K562 (cell line): Measurements from ENCODE around the gene ADARB2.

ENCODE experiments used
- ESRRA ChIP-seq: fragments of 450-650 bp; IDR thresholded peaks from 2 replicates; pipeline ENCODE4 v1.6.1; 2014; ENCODE audit warnings: low read depth, mild to moderate bottlenecking, moderate library complexity, borderline replicate concordance
- FOXK2 ChIP-seq, 2 experiments: fragments of 450-650 bp; IDR thresholded peaks in 1 of 2; conservative IDR thresholded peaks in 1 of 2; 2 replicates each; pipeline ENCODE4 v1.6.1; 2016; ENCODE audit warnings: low read depth in 2 of 2, mild to moderate bottlenecking in 1 of 2
- HDAC6 ChIP-seq: IDR thresholded peaks from 2 replicates; pipeline ENCODE4 v1.6.1; 2012; ENCODE audit warnings: low read depth, mild to moderate bottlenecking, control low read depth, inconsistent platforms, low read length, moderate library complexity
- MEIS2 ChIP-seq: fragments of 450-650 bp; IDR thresholded peaks from 2 replicates; pipeline ENCODE4 v1.6.1; 2014; ENCODE audit warnings: mild to moderate bottlenecking; ENCODE audit not compliant: partially characterized antibody
- MXI1 ChIP-seq: IDR thresholded peaks from 2 replicates; pipeline ENCODE4 v1.6.1; 2011; ENCODE audit warnings: low read depth, mild to moderate bottlenecking, improper control_type of control experiment, low read length
- NR1H2 ChIP-seq: sonication (generic); formaldehyde crosslinking; IDR thresholded peaks from 2 replicates; pipeline ENCODE4 v1.4.0; 2020; ENCODE audit warnings: mild to moderate bottlenecking, missing genetic modification reagents
- SNRNP70 ChIP-seq: fragments of 200-400 bp; formaldehyde crosslinking; optimal IDR thresholded peaks from 2 replicates; pipeline ENCODE3; 2017; ENCODE audit warnings: low read depth, low read length
- TAF15 ChIP-seq: fragments of 200-400 bp; formaldehyde crosslinking; IDR thresholded peaks from 2 replicates; pipeline ENCODE4 v1.6.1; 2017; ENCODE audit warnings: mild to moderate bottlenecking, low read depth, low read length, moderate library complexity
- ZBTB8A ChIP-seq: fragments of 450-650 bp; IDR thresholded peaks from 2 replicates; pipeline ENCODE4 v1.6.1; 2018; ENCODE audit warnings: mild to moderate bottlenecking, moderate library complexity; ENCODE audit not compliant: partially characterized antibody
- ZNF217 ChIP-seq: sonication (generic); formaldehyde crosslinking; IDR thresholded peaks from 2 replicates; pipeline ENCODE4 v1.8.0; 2022; ENCODE audit warnings: mild to moderate bottlenecking, missing genetic modification reagents
- ZNF354B ChIP-seq: fragments of 250-450 bp; sonication (Bioruptor Pico); IDR thresholded peaks from 2 replicates; pipeline ENCODE4 v1.4.0; 2020
- TF ChIP-seq, protein P1 (sequence below), 3 experiments: IDR thresholded peaks in 2 of 3; conservative IDR thresholded peaks in 1 of 3; 2 replicates each; pipeline ENCODE4 v1.5.1; 2011 to 2012; ENCODE audit warnings: low read length in 3 of 3, mild to moderate bottlenecking in 3 of 3, control low read depth in 2 of 3, improper control_type of control experiment in 1 of 3, inconsistent platforms in 1 of 3, low read depth in 1 of 3, mixed read lengths in 1 of 3, moderate library complexity in 1 of 3; ENCODE audit not compliant: insufficient read depth in 2 of 3
- TF ChIP-seq, protein P2 (sequence below): fragments of 250-450 bp; sonication (Bioruptor Pico); IDR thresholded peaks from 2 replicates; pipeline ENCODE4 v1.8.0; 2022; ENCODE audit warnings: inconsistent platforms, mild to moderate bottlenecking, moderate library complexity, borderline replicate concordance

DNA sequence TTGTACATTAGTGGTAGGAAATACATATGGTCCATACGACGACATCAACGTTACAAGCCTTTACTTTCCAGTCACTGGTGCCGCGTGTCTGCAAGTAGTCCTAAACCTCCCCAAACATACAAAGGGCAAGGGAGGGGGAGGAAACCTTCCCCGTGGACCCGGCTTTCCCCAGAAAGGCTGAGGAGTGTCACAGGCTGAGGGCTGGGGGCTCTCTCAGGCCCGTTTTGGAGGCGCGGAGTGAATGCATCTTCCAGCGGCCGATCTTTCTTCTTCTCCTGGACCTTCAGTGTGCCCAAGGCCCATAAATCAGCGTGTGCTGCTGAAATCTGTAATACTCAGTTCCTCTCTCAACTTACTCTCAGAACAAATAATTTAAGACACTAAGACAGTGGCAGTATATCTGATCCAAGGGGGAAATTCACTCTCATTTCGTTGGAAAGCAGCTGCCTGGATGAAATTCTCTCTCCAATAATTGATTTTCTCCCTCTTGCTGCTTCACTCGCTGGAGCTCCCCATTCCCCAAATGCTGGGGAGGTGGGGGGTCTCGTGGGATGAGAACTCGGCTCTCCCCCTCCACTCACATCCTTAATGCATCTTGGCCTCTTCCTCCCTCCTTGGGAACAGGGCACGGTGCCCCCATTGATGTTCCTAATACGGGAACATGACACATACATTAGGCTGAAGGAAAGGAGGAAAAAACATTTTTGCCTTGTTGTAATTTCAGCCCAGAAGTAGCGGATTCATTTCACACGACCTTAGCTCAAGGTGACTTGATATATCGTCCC lies 126.1 kb downstream of the ADARB2 start:
- TF ChIP-seq ESRRA (no peak), MEIS2 (no peak), SNRNP70 (no peak), ZNF354B (CRISPR knock-in tag) (no peak), TAF15 (no peak), FOXK2 (conservative IDR thresholded peaks at IDR 0.05 in 1 of 2, IDR thresholded peaks at IDR 0.05 in 1 of 2; ENCODE audit: low read depth in 2 of 2) (no peak), NR1H2 (CRISPR knock-in tag) (no peak), HDAC6 (no peak), MXI1 (no peak), ZNF217 (no peak), ZBTB8A (no peak)
- TF ChIP-seq, protein P1, sequence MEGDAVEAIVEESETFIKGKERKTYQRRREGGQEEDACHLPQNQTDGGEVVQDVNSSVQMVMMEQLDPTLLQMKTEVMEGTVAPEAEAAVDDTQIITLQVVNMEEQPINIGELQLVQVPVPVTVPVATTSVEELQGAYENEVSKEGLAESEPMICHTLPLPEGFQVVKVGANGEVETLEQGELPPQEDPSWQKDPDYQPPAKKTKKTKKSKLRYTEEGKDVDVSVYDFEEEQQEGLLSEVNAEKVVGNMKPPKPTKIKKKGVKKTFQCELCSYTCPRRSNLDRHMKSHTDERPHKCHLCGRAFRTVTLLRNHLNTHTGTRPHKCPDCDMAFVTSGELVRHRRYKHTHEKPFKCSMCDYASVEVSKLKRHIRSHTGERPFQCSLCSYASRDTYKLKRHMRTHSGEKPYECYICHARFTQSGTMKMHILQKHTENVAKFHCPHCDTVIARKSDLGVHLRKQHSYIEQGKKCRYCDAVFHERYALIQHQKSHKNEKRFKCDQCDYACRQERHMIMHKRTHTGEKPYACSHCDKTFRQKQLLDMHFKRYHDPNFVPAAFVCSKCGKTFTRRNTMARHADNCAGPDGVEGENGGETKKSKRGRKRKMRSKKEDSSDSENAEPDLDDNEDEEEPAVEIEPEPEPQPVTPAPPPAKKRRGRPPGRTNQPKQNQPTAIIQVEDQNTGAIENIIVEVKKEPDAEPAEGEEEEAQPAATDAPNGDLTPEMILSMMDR (IDR thresholded peaks at IDR 0.05 in 2 of 3, conservative IDR thresholded peaks at IDR 0.05 in 1 of 3; ENCODE audit: insufficient read depth in 2 of 3, low read depth in 1 of 3, low read length in 3 of 3) = no peak
- TF ChIP-seq, protein P2, sequence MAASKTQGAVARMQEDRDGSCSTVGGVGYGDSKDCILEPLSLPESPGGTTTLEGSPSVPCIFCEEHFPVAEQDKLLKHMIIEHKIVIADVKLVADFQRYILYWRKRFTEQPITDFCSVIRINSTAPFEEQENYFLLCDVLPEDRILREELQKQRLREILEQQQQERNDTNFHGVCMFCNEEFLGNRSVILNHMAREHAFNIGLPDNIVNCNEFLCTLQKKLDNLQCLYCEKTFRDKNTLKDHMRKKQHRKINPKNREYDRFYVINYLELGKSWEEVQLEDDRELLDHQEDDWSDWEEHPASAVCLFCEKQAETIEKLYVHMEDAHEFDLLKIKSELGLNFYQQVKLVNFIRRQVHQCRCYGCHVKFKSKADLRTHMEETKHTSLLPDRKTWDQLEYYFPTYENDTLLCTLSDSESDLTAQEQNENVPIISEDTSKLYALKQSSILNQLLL (CRISPR knock-in tag) = no peak
